Psoas muscle (tissue), 8 donors: Measurements from ENCODE around the gene DHX29. TPM values are rescaled to one million over a fixed set of nuclear protein-coding genes. Genes with fewer than 3 reads are reported as not detected.

ENCODE experiments used
- ATAC-seq, 4 donors: fragments of 200-7000 bp; cut with Tn5 transposase; one replicate each; pipeline ENCODE4 v1.9.1; 2020; ENCODE audit warnings: moderate library complexity in 3 of 4, mild to moderate bottlenecking in 2 of 4
- DNase-seq, 2 donors: peaks; one replicate each; pipeline ENCODE4 v3.0.0-alpha.2; 2020
- H3K27ac ChIP-seq: fragments of 200-600 bp; one replicate; pipeline ENCODE4 v1.8.0; 2022
- H3K27me3 ChIP-seq, 3 donors: fragments of 200-600 bp in 1 of 3; one replicate each; pipeline versions ENCODE4 v1.6.1 to v1.8.0; 2013 to 2022; ENCODE audit warnings: low read length in 2 of 3, mild to moderate bottlenecking in 2 of 3, moderate library complexity in 1 of 3; ENCODE audit not compliant: insufficient read depth in 3 of 3
- H3K36me3 ChIP-seq, 2 donors: fragments of 200-600 bp in 1 of 2; one replicate each; pipeline versions ENCODE4 v1.6.1 to v1.8.0; 2013 to 2022; ENCODE audit warnings: low read depth in 1 of 2, mild to moderate bottlenecking in 1 of 2, moderate library complexity in 1 of 2; ENCODE audit not compliant: insufficient read depth in 1 of 2
- H3K4me1 ChIP-seq: fragments of 200-600 bp; one replicate; pipeline ENCODE4 v1.8.0; 2022
- H3K4me3 ChIP-seq: fragments of 200-600 bp; one replicate; pipeline ENCODE4 v1.8.0; 2022; ENCODE audit warnings: mild to moderate bottlenecking
- H3K9me3 ChIP-seq: fragments of 200-600 bp; one replicate; pipeline ENCODE4 v1.8.0; 2022
- WGBS, 3 donors: extraction: QIAGEN DNeasy Blood & Tissue Kit; methylation state at CpG; one replicate each; pipeline versions ENCODE4 v1.1.6 to v1.1.7; 2013; 5-methylcytosine and 5-hydroxymethylcytosine counted together
- intact Hi-C, 2 donors: fragments of 100-400 bp; cut with DNase I; formaldehyde crosslinking; loops; one replicate each; pipeline versions ENCODE4 v1.11.0 to v1.14.2; 2022
- polyA plus RNA-seq, 3 donors: library from polyadenylated mRNA; stranded (reverse); fragments of 200-250 nt; gene quantifications; one replicate each; pipeline ENCODE4 v1.2.3, GENCODE V29; 2013
- total RNA-seq, 4 donors: library from RNA; stranded (reverse); fragmentation: NEBNext Ultra II Directional in 2 of 4; extraction: Animal tissue kit (Norgen Biotek cat#: 25700) in 2 of 4; gene quantifications; one replicate each; pipeline versions ENCODE4 v1.2.1 to v1.2.4, GENCODE V29; 2021 to 2023
- TF ChIP-seq, protein P1 (sequence below): fragments of 200-600 bp; IDR thresholded peaks from one replicate; pipeline ENCODE4 v1.8.0; 2022; ENCODE audit warnings: antibody characterized with exemption
- donor health status: healthy with polysubstance abuse.
- donor health status: DM: no; HTN: no; CAD: no; lungs with moderate emphysema.
- donor health status: Bipolar disorder and iron deficiency.
- donor health status: healthy.
- donor health status: DM: yes; HTN: yes; CAD: no.
- donor health status: DM: no; HTN: no; CAD: no.
- donor health status: DM: no; HTN: no; CAD: no.
- donor health status: DM: yes; HTN: yes; CAD: no.

Gene DHX29
- total and polyA plus RNA-seq, 7 donors: 16.1 to 47.7 (median 28.8) TPM

DNA sequence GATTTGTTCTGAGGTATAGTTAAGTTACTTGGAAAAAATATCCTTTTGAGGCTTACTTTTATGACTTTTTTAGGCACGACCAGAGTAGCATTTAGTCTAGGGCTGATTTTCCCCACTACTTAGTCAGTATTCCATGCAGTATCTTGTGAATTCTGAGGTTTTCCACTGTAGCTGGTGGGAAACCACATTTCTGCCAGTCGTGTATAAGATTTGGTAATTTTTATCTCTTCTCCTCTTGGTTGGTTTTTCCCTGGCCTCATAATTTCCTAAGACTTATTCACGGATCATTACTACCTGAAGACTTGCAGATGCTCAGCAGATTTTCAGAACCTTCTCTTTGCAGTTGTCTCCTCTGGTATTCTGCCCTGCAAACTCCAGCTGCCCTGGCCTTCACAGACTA lies 23.8 kb upstream of the DHX29 start:
- Histone ChIP-seq H3K36me3 (peaks cover 3 to 58% of the 10 kb centered on the region in 2 donors), H3K9me3 (no peaks in the 10 kb centered on the region), H3K27me3 (no peaks in the 10 kb centered on the region), H3K4me1 (no peaks in the 10 kb centered on the region), H3K27ac (no peak overlapping the region), H3K4me3 (no peak overlapping the region)
- TF ChIP-seq, protein P1, sequence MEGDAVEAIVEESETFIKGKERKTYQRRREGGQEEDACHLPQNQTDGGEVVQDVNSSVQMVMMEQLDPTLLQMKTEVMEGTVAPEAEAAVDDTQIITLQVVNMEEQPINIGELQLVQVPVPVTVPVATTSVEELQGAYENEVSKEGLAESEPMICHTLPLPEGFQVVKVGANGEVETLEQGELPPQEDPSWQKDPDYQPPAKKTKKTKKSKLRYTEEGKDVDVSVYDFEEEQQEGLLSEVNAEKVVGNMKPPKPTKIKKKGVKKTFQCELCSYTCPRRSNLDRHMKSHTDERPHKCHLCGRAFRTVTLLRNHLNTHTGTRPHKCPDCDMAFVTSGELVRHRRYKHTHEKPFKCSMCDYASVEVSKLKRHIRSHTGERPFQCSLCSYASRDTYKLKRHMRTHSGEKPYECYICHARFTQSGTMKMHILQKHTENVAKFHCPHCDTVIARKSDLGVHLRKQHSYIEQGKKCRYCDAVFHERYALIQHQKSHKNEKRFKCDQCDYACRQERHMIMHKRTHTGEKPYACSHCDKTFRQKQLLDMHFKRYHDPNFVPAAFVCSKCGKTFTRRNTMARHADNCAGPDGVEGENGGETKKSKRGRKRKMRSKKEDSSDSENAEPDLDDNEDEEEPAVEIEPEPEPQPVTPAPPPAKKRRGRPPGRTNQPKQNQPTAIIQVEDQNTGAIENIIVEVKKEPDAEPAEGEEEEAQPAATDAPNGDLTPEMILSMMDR: no peak
- DNase-seq (no peak), ATAC-seq (no peak)
- WGBS, 3 donors: 72 to 89% (median 83%) methylated on average over 3 of the region's 3 CpGs
- intact Hi-C loops: no loop called here

DNA sequence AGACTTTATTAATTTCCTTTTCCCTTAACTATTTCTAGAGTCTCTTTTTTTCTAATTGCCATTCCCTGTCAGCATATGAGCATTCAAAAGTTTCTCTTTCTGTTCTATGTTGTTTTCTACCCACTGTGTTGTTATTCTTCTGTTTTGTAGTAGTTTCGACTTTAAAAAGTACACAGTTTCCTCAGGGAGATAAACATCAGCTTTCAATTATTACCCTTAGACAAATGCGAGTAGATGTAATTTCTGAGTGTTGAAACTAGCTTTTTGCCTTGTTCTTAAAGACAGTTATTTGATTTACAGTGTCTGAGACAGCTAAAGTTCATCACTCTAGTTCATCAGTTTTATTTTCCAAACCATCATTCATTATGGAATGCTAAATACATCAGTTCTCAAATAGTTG lies 19.8 kb upstream of the DHX29 start:
- DNase-seq: no peak
- no peaks in the 10 kb centered on the region for H3K9me3 ChIP-seq
- H3K4me1 ChIP-seq: peaks cover 3% of the 10 kb centered on the region
- H3K4me3 ChIP-seq: no peak overlapping the region
- WGBS, 3 donors: 65 to 73% (median 66%) methylated on average over 2 of the region's 2 CpGs
- peaks cover 3 to 61% of the 10 kb centered on the region in 2 donors for H3K36me3 ChIP-seq
- H3K27ac ChIP-seq: no peak overlapping the region
- ATAC-seq: no peak
- TF ChIP-seq, protein P1: no peak
- H3K27me3 ChIP-seq: no peaks in the 10 kb centered on the region
- intact Hi-C loops: loop anchor here in 1 of 2 donors (5.0 kb wide), 1 partner anchor 365 kb away; no protein-coding TSS in a partner anchor

DNA sequence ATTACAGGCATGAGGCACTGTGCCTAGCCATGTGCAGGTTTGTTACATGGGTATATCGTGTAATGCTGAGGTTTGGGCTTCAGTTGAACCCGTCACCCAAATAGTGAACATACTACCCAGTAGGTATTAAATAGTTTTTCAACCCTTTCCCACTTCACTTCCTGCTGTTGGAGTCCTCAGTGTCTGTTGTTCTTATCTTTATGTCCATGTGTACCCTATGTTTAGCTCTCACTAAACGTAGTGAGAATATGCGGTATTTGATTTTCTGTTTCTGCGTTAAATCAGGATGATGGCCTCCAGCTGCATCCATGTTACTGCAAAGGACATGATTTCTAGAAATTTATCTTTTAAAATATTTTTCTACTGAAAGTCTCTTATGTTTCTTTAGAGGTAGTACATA lies 18.1 kb upstream of the DHX29 start:
- 93 to 99% (median 97%) methylated on average over 5 of the region's 5 CpGs for whole genome bisulfite sequencing, 3 donors
- no peak for DNase-seq
- TF ChIP-seq, protein P1: no peak
- H3K36me3 ChIP-seq: peaks cover 0 to 47% of the 10 kb centered on the region in 2 donors
- no peak overlapping the region for H3K4me3 ChIP-seq
- H3K27me3 ChIP-seq: no peaks in the 10 kb centered on the region
- no peak for ATAC-seq
- intact Hi-C loops: loop anchor here in 1 of 2 donors (5.0 kb wide), 1 partner anchor 367 kb away; no protein-coding TSS in a partner anchor
- H3K9me3 ChIP-seq: no peaks in the 10 kb centered on the region
- no peak overlapping the region for H3K27ac ChIP-seq
- peaks cover 9% of the 10 kb centered on the region for H3K4me1 ChIP-seq

DNA sequence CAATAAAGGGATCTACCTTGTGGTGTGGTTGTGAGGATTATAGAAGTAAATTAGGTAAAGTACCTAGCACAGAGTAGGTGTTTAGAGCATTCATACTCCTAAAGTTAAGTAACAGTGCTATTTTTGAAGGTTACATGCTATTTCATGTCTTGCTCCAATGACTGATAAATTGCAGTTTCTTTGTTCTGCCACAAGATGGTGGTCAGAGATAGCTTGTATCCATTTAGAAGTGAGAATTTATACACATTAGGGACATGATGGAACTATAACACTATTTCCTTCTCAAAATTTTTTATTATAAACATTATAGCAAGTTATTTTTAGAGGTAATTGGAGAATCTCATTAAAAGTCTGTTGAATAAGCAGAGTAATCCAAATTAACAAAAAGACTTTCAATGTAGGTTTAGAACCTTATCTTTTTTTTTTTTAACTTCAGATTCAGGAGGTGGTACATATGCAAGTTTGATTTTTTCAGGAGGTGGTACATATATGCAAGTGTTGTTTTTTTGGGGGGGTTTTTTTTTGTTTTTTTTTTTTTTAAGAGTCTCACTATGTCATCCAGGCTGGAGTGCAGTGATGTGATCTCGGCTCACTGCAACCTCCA lies 17.4 kb upstream of the DHX29 start:
- Histone ChIP-seq H3K27ac (peak overlapping the region; percentile 1), H3K36me3 (peaks cover 0 to 40% of the 10 kb centered on the region in 2 donors), H3K4me1 (peaks cover 15% of the 10 kb centered on the region), H3K9me3 (no peaks in the 10 kb centered on the region), H3K4me3 (no peak overlapping the region), H3K27me3 (no peaks in the 10 kb centered on the region)
- intact Hi-C loops: loop anchor here in 1 of 2 donors (5.0 kb wide), 1 partner anchor 367 kb away; no protein-coding TSS in a partner anchor
- ATAC-seq (peak; percentile 72 to 84 (median 82)), DNase-seq (no peak)
- WGBS, 3 donors: 94 to 97% (median 96%) methylated on average over 1 of the region's 1 CpG
- TF ChIP-seq, protein P1: peak; percentile 70

DNA sequence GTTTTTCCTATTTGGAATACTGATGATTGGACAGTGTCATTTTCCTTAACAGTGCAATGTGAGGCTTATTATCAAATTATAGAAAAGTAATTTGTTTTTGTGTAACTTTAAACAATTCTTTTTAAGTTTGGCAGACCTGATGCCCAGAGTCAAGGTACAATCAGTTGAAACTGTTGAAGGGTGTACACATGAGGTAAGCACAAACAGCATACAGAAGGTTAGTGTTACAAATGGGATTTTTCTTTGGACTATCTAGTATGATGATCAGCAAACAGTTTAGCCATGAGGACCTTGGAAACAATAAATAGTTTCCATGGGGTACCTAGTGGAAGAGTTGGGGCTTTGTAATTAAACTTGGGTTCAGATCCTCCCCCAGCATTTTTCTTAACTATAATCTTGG lies 16.5 kb upstream of the DHX29 start:
- H3K4me1 ChIP-seq: peaks cover 21% of the 10 kb centered on the region

More for the DNA sequence above, 16.5 kb upstream of the DHX29 start:
- TF ChIP-seq, protein P1: no peak
- H3K27ac ChIP-seq: peak overlapping the region; percentile 17
- no peaks in the 10 kb centered on the region for H3K9me3 ChIP-seq
- ATAC-seq: no peak
- H3K27me3 ChIP-seq: no peaks in the 10 kb centered on the region
- peaks cover 0 to 31% of the 10 kb centered on the region in 2 donors for H3K36me3 ChIP-seq
- H3K4me3 ChIP-seq: no peak overlapping the region
- intact Hi-C loops: no loop called here
- no peak for DNase-seq
